ENCODE results near the gene MAPK10. TPM values are rescaled to one million over a fixed set of nuclear protein-coding genes. Genes with fewer than 3 reads are reported as not detected.

The MAPK10 gene
- total and polyA plus RNA-seq, 2 experiments from 2014 or later, result 5.9 to 14.8 TPM

DNA sequence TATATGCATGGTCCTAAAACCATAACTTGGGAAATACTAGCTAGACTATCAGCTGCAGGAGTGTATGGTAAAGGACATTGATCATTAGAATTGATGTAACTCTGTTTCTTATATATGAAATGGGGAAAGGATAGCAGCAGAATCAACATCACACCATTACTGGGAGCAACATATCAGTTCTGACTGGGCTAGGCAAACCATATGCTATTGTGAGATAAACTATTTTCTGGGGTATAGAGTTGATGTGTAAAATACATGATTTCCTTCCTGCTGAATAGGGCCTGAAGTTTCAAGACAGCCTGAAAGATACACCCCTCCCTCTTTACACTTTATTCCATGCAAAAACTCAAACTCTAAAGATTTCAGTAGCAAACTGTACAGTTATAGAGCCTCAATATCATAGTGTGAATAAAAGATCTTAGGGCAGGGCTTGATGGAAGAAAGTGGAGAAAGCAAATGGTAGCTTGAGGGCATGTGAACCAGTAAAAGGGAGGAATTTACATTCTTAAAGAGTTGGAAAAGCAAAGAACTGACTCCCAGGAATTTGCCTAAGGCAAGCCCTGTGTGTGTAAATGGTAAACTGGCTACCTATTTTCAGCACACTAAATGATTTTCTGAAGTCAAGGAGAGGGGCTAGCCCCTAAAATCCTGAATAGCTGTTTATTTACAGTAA is 404.1 kb downstream of the MAPK10 start:
- Histone ChIP-seq H3K27me3 (no peaks in the 10 kb centered on the region), H3K9me2 (replicated peaks; ENCODE audit: insufficient read depth) (no peaks in the 10 kb centered on the region), H3K79me2 (no peaks in the 10 kb centered on the region), H3K4me2 (no peak overlapping the region), H3K27ac (no peak overlapping the region), H3K4me3 (no peak overlapping the region), H3K9me3 (ENCODE audit: low read depth) (no peaks in the 10 kb centered on the region), H3K4me1 (ENCODE audit: insufficient read depth) (no peaks in the 10 kb centered on the region), H3K36me3 (replicated peaks; ENCODE audit: insufficient read depth, low read depth) (no peaks in the 10 kb centered on the region), H2AFZ (no peak overlapping the region), H4K20me1 (ENCODE audit: insufficient read depth, poor library complexity, severe bottlenecking) (no peaks in the 10 kb centered on the region)
- no peak for DNase-seq (ENCODE audit: low spot score)
- TF ChIP-seq, protein P1, sequence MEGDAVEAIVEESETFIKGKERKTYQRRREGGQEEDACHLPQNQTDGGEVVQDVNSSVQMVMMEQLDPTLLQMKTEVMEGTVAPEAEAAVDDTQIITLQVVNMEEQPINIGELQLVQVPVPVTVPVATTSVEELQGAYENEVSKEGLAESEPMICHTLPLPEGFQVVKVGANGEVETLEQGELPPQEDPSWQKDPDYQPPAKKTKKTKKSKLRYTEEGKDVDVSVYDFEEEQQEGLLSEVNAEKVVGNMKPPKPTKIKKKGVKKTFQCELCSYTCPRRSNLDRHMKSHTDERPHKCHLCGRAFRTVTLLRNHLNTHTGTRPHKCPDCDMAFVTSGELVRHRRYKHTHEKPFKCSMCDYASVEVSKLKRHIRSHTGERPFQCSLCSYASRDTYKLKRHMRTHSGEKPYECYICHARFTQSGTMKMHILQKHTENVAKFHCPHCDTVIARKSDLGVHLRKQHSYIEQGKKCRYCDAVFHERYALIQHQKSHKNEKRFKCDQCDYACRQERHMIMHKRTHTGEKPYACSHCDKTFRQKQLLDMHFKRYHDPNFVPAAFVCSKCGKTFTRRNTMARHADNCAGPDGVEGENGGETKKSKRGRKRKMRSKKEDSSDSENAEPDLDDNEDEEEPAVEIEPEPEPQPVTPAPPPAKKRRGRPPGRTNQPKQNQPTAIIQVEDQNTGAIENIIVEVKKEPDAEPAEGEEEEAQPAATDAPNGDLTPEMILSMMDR (IDR thresholded peaks at IDR 0.05; ENCODE audit: poor library complexity), result no peak
- TF ChIP-seq EZH2phosphoT487 (IDR thresholded peaks at IDR 0.05; ENCODE audit: low read depth, severe bottlenecking, unreplicated experiment) (no peak), EZH2 (IDR thresholded peaks at IDR 0.05; ENCODE audit: borderline replicate concordance) (no peak)

DNA sequence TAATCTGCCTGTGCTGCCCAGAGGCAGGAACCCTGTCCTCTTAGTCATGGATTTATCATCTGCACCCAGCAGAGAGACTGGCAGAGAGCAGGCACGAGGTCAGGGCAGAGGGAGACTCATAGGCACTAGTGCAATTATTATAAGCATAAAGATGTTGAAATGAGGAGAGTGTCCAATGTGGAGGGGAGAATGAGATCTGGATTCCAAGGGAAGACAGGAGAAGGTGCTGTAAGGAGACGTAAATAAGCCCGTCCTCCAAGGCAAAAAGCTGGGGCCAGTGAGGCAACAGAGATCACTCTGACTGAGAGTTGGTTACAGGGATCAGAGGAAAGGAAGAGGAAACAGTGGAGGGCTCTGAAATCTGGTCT is 406.2 kb downstream of the MAPK10 start:
- H3K9me2 ChIP-seq (replicated peaks; ENCODE audit: insufficient read depth), result no peaks in the 10 kb centered on the region
- H3K27me3 ChIP-seq, result no peaks in the 10 kb centered on the region
- no peak overlapping the region for H3K4me3 ChIP-seq
- no peaks in the 10 kb centered on the region for H3K79me2 ChIP-seq
- H3K36me3 ChIP-seq (replicated peaks; ENCODE audit: insufficient read depth, low read depth), result no peaks in the 10 kb centered on the region
- no peaks in the 10 kb centered on the region for H3K4me1 ChIP-seq (ENCODE audit: insufficient read depth)
- H3K4me2 ChIP-seq, result no peak overlapping the region
- H3K27ac ChIP-seq, result no peak overlapping the region
- TF ChIP-seq, protein P1 (IDR thresholded peaks at IDR 0.05; ENCODE audit: poor library complexity), result no peak
- TF ChIP-seq EZH2 (IDR thresholded peaks at IDR 0.05; ENCODE audit: borderline replicate concordance) (no peak), EZH2phosphoT487 (IDR thresholded peaks at IDR 0.05; ENCODE audit: low read depth, severe bottlenecking, unreplicated experiment) (no peak)
- DNase-seq (ENCODE audit: low spot score), result peak; percentile 32
- no peaks in the 10 kb centered on the region for H3K9me3 ChIP-seq (ENCODE audit: low read depth)
- 83% methylated on average over 3 of the region's 3 CpGs for WGBS (ENCODE audit: low lambda C conversion rate, missing lambda C conversion rate)
- H4K20me1 ChIP-seq (ENCODE audit: insufficient read depth, poor library complexity, severe bottlenecking), result no peaks in the 10 kb centered on the region
- H2AFZ ChIP-seq, result no peak overlapping the region

DNA sequence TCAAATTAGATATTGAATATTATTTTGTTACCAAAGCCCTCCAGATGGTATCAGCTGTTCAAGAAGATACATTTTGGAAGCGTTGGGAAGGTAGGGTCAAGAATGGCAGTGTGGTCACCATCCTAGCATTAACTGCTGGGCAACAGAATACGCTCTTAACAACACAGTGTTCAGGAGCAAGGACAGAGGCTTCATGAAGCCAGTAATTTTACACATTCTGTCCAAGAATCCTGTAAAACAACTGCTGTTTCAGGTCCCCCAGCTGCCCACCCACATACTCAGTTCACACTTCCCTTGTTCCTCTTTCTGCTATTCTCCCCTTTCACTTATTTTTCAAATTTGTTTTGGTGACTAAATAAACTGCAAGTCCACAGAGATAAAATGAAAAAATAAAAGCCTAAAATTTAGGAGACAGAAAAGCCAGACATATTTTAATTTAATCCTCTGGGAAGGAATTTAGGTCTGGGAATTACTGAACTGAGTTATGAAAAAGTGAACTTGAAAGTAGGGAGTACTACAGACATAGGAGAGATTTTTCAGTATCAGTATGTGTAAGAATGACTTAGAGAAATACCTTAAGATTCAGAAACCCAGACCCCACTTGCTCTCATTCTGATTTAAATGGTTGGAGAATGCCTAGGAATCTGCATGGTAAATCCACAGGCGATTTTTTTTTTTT is 406.7 kb downstream of the MAPK10 start:
- Histone ChIP-seq H3K27me3 (no peaks in the 10 kb centered on the region), H3K27ac (no peak overlapping the region), H3K4me2 (no peak overlapping the region), H4K20me1 (ENCODE audit: insufficient read depth, poor library complexity, severe bottlenecking) (no peaks in the 10 kb centered on the region), H2AFZ (no peak overlapping the region), H3K9me2 (replicated peaks; ENCODE audit: insufficient read depth) (no peaks in the 10 kb centered on the region), H3K36me3 (replicated peaks; ENCODE audit: insufficient read depth, low read depth) (no peaks in the 10 kb centered on the region), H3K4me1 (ENCODE audit: insufficient read depth) (no peaks in the 10 kb centered on the region), H3K4me3 (no peak overlapping the region), H3K9me3 (ENCODE audit: low read depth) (no peaks in the 10 kb centered on the region), H3K79me2 (no peaks in the 10 kb centered on the region)
- TF ChIP-seq EZH2phosphoT487 (IDR thresholded peaks at IDR 0.05; ENCODE audit: low read depth, severe bottlenecking, unreplicated experiment) (no peak), EZH2 (IDR thresholded peaks at IDR 0.05; ENCODE audit: borderline replicate concordance) (no peak)
- TF ChIP-seq, protein P1 (IDR thresholded peaks at IDR 0.05; ENCODE audit: poor library complexity), result no peak
- WGBS (ENCODE audit: low lambda C conversion rate, missing lambda C conversion rate), result 72% methylated on average over 3 of the region's 3 CpGs
- no peak for DNase-seq (ENCODE audit: low spot score)

Measured in hepatocyte (in vitro differentiated cells).